HL-60 (cell line): Measurements from ENCODE around the gene SDC1.

Experiments used
- DNase-seq, 2 experiments: peaks; one replicate each; pipeline ENCODE4 v3.0.0-alpha.2; 2010 to 2020; ENCODE audit warnings: low read depth in 1 of 2, low spot score in 1 of 2
- H3K27ac ChIP-seq: fragments of 250-450 bp; sonication (Bioruptor Pico); replicated peaks from 2 replicates; pipeline ENCODE4 v1.5.1; 2020; ENCODE audit warnings: mild to moderate bottlenecking, moderate library complexity
- H3K27me3 ChIP-seq: fragments of 250-450 bp; sonication (Bioruptor Pico); 2 replicates; pipeline ENCODE4 v1.5.1; 2021; ENCODE audit warnings: mild to moderate bottlenecking, moderate library complexity; ENCODE audit not compliant: insufficient read depth, poor library complexity, severe bottlenecking
- H3K4me3 ChIP-seq: replicated peaks from 2 replicates; pipeline ENCODE4 v1.5.1; 2011; ENCODE audit warnings: mild to moderate bottlenecking, control low read depth, low read length; ENCODE audit not compliant: insufficient read depth
- CTCF ChIP-seq: IDR thresholded peaks from one replicate; pipeline ENCODE4 v1.5.1; 2011; ENCODE audit warnings: low read length, control low read depth, inconsistent platforms; ENCODE audit not compliant: insufficient read depth
- GABPA ChIP-seq: IDR thresholded peaks from 2 replicates; pipeline ENCODE4 v1.6.1; 2012; ENCODE audit warnings: low read depth
- POLR2AphosphoS5 ChIP-seq: IDR thresholded peaks from 2 replicates; pipeline ENCODE4 v1.6.1; 2012; ENCODE audit warnings: low read depth
- REST ChIP-seq: IDR thresholded peaks from 2 replicates; pipeline ENCODE4 v1.6.1; 2012; ENCODE audit warnings: low read depth; ENCODE audit not compliant: insufficient replicate concordance
- SPI1 ChIP-seq: IDR thresholded peaks from 2 replicates; pipeline ENCODE4 v1.6.1; 2012; ENCODE audit warnings: low read depth, mild to moderate bottlenecking, borderline replicate concordance

Gene SDC1

GRCh38 chr2:20226152-20226545 is 1.2 kb upstream of the SDC1 start:
- H3K27ac ChIP-seq, result no peak overlapping the region

GRCh38 chr2:20225294-20226151 is 593 bp upstream of the SDC1 start:
- peak in 1 of 2 experiments; percentile 16 for DNase-seq
- TF ChIP-seq CTCF, result peak; percentile 15
- TF ChIP-seq REST, result no peak
- Histone ChIP-seq H3K27ac (no peak overlapping the region), H3K27me3 (peaks cover 35% of the 10 kb centered on the region), H3K4me3 (peak overlapping the region; percentile 46)

More at GRCh38 chr2:20226152-20226545, 1.2 kb upstream of the SDC1 start:
- peaks cover 35% of the 10 kb centered on the region for H3K27me3 ChIP-seq
- no peak for DNase-seq
- H3K4me3 ChIP-seq, result no peak overlapping the region
- TF ChIP-seq POLR2AphosphoS5 (no peak), GABPA (no peak), REST (no peak), CTCF (no peak), SPI1 (no peak)

- no peak for DNase-seq
- Histone ChIP-seq H3K27ac (no peak overlapping the region), H3K4me3 (peak overlapping the region; percentile 47), H3K27me3 (peaks cover 35% of the 10 kb centered on the region)
- TF ChIP-seq REST, result no peak
- TF ChIP-seq POLR2AphosphoS5, result no peak
- TF ChIP-seq CTCF, result no peak
- no peak for TF ChIP-seq SPI1
- no peak for TF ChIP-seq GABPA
Observed at GRCh38 chr2:20224164-20224715, 690 bp downstream of the SDC1 start.
